DMS153 treated with DMSO at 0.1 percent for 48 hours (cell line): ENCODE results near the gene CHPF2.
A peak's percentile ranks its signal among the peaks of the same experiment; 100 is the strongest.

ENCODE experiments used
- DNase-seq: peaks from one replicate; lab custom pipeline; 2025; ENCODE audit not compliant: unreplicated experiment; lab: John Stamatoyannopoulos, UW

Gene CHPF2, protein sequence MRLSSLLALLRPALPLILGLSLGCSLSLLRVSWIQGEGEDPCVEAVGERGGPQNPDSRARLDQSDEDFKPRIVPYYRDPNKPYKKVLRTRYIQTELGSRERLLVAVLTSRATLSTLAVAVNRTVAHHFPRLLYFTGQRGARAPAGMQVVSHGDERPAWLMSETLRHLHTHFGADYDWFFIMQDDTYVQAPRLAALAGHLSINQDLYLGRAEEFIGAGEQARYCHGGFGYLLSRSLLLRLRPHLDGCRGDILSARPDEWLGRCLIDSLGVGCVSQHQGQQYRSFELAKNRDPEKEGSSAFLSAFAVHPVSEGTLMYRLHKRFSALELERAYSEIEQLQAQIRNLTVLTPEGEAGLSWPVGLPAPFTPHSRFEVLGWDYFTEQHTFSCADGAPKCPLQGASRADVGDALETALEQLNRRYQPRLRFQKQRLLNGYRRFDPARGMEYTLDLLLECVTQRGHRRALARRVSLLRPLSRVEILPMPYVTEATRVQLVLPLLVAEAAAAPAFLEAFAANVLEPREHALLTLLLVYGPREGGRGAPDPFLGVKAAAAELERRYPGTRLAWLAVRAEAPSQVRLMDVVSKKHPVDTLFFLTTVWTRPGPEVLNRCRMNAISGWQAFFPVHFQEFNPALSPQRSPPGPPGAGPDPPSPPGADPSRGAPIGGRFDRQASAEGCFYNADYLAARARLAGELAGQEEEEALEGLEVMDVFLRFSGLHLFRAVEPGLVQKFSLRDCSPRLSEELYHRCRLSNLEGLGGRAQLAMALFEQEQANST

DNA sequence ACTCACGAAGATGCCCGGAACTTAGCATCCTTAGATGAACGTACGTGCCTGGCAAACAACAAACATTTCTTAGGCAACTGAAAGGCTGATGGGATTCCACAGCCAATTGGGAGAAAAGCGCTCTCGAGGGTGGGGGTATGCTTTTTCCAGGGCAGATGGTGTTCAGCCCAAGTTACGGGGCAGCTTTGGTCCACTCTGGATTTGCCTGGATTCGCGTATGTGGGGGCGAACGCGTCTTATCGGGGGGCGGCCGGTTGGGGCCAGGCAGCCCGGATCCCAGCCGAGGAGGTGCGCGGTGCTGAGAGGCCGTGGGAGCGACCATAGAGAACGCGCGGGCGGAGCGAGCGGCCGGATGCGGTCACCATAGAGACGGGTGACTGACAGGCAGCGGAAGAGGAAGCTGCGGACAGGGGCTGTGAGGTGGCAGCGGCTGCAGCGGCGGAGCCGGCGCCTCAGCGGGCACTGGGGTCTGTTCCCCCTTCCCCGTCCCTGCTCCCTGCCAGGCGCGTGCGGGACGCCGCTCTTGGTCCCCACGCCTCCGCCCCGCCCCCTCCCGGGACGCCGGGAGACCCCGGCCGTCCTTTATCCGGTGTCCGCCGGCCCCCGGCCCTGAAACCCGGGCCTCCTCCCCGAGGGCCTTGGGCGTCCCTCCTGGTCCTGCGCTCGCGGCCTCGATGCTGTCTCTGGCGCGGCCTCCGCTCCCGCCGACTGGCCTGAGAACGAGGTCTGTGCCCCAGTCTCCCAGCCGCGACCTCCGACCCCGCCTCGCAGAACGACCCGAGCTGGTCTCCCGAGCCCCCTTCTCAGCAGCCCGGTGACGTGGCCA lies at the start of gene CHPF2:
Gene CHPF2, plus strand, starts transcription at position 393 of the 826 bp plus-strand sequence. CDS start 1,529 bp downstream, outside the sequence.
- DNase-seq, result peak; percentile 67

DNA sequence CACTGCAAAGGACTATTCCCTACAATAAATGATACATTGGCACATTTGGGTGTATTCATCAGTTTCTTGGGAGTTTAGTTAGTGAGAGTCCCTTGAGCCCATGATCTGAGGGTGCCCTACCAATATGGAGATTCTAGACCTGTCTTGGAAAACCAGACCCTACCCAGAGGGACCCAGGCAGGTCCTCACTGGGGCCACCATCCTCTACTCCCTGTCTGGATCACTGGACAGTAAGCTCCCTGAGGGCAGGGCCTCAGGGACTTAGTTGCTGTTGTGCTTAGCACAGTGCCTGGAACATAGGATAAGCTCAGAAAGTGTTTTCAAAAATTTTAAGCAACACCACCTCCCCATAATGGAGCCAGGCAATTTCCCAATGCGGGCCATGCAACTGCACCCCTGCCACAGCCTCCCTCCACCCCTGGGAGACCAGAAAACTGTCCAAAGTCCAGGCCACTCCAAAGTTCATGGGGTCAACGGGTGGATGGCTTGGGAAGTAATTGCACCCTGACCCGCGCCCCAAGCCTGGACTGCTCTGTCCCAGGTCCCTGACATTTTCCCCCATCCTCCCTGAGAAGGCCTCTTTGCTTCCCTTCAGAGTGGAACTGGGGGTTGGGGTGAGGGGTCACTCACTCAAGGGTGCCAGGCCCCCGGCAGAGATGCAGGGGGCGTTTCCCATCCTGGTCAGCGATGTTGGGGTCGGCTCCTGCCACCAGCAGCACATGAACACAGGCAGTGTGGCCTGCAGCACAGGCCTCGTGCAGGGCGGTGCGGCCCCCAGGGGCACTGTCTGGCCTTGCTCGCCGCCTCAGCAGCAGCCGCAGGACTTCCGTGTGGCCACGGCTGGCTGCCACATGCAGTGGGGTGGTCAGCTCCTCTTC lies 46.3 kb upstream of the CHPF2 start:
- no peak for DNase-seq

DNA sequence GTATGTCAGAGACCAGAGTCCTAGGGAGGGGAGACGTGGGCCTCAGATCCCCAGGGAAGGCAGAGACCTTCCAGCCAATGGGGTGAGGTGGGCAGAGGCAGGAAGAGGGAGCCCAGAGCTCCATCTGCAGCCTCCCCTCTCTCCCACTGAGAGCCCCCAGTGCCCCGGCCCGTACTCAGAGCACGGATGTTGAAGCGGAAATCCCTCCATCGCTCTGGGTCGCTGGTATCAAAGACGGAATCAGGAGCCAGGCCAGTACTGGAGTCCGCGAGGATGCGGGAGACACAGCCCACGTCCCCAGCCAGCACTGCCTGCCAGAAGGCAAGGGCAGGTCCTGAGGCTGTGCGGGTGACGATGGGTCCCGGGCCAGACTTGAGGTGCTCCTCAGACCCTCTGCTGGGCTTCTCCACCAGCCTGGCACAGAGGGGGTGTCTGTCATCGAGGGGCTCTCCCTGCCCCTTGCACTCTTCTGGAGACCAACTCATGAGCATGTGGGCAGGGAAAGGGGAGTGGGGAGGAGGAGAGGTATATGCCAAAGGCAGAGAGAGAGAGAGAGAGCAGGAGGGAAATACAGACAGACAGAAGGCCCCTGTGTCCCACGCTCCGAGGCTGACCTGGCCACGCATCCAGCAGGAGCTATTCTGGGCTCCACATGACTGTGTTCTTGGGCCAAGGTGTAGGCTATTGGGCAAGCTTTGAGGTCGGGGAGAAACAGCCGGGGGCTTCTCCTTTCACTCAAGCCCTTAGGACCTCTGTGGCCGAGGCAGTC lies 45.5 kb upstream of the CHPF2 start, which contains the start of gene ASB10:
Gene ASB10, minus strand, starts transcription at position 611 of the 769 bp plus-strand sequence. Its CDS starts 120 bp downstream, at position 491.
- DNase-seq, result no peak

DNA sequence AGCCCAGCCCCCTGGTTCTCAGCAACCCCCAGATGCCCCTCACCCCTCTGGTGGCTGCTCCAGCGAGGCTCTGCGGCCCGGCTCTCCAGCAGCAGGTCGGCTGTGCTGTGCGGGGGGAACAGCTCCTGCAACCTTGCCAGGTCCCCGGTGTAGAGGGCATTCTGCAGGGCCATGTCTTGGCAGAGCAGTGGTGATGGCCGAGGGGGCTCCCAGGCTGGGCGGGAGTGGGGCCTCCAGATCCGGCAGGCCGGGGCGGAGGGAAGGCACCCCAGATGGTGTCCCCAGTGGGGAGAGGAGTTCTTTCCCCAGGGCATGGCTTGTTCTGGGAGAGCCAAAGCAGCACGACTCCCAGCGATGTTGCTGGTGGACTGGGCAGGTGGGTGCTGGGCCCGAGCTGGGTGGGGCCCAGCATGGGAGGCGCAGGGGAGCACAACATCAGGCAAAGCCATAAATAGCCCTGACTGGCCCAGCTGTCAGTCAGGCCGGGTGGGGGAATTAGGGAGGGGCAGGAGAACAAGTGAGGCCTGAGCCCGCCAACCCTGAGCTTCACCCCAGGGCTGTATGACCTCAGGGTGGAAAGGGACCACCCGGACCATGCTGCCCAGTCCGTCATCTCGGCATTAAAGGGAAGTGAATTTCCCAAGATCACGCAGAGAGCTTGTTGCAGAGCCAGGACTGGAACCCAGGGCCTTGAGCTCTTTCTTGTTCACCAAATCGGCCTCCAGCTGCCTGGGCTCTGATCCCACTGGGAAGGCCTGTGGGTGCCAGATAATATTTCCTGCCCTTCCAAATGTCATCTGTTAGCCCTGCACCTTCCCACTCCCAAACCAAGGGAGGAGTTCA lies 44.7 kb upstream of the CHPF2 start:
- DNase-seq, result no peak

DNA sequence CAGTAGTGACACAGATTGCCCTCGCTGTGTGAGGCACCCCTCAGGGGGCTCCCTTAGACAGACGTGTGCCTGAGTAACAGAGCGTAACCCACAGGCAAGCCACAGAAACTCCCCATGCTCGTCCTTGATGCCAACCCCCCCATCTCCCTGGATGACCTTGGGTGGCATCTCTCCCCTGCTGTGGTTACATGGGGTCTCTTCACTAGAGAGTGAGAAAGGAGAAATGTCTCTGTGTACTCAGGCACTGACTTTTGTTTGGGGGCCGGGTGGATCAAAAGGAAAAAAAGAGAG lies 44.1 kb upstream of the CHPF2 start:
- no peak for DNase-seq

DNA sequence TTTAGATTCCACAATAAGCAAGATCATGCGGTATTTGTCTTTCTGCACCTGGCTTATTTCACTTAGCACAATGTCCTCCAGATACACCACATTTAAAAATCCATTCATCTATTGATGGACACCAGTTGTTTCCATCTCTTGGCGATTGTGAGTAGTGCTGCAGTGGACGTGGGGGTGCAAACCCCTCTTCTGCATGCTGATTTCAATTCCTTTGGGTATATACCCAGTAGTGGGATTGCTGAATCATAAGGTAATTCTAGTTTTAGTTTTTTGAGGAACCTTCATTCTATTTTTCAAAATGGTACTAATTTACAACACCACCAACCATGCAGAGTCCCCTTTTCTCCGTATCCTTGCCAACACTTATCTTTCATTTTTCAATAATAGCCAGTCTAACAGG lies 43.2 kb upstream of the CHPF2 start:
- no peak for DNase-seq

GRCh38 chr7:151191544-151191943 lies 40.7 kb upstream of the CHPF2 start:
- no peak for DNase-seq

- no peak for DNase-seq
Observed at GRCh38 chr7:151192002-151192539, 40.2 kb upstream of the CHPF2 start.

DNA sequence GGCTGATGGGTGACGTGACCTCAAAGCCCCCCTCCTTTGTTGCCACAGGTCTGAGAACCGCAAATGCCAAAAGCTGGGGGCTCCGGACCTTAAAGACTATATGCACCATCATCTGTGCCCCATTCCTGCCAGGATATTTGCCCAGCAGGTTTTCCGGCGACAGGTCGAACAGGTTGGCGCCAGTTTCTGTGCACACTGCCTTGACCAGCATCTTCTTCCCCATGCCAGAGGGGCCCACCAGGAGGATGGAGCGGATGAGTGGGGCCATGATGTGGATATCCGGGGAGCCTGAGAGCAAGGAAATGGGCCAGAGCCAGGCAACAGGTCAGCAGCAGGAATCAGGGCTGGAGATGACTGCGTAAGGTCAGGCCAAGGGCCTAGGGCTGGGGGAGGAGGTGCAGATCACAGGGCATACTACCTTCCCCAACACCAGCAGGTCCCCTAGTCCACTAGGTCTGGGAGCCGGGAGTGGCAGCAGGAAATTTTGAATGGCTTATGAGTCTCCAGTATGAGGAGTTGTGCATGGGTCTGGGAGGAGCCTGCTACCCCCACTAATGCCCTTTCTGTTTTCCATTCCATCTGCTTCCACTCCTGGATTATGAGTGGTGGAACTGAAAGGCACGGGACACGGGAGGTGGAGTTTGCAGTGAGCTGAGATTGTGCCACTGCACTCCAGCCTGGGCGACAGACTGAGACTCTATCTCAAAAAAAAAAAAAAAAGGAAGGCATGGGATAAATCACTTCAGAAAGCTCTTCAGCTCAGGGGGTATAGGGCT lies 38.9 kb upstream of the CHPF2 start:
- no peak for DNase-seq

- DNase-seq, result no peak
Observed at GRCh38 chr7:151194188-151194587, 38.1 kb upstream of the CHPF2 start.

GRCh38 chr7:151195616-151196450 lies 36.5 kb upstream of the CHPF2 start:
- no peak for DNase-seq

GRCh38 chr7:151197932-151198331 lies 34.4 kb upstream of the CHPF2 start:
- no peak for DNase-seq

GRCh38 chr7:151198945-151199848 lies 33.1 kb upstream of the CHPF2 start:
- peak; percentile 25 for DNase-seq

DNA sequence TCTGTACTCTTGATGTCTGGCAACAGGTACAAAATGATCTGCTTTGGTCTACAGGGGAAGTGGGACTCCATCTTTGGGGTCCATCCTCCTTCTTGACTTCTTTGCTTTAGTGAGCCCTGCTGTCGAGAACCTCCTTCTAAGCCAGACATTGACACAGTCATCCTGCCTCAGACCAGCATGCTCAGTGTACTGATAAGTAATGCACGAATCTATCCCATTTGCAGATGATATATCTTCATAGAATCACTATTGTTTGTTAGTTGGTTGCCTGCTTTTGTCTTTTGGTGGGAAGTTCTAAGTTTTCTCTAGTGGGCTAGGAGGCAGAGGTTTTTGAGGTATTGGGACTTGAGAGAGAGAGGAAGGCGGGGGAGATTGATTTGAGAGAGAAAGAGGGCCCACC lies 30.9 kb upstream of the CHPF2 start:
- DNase-seq, result no peak

DNA sequence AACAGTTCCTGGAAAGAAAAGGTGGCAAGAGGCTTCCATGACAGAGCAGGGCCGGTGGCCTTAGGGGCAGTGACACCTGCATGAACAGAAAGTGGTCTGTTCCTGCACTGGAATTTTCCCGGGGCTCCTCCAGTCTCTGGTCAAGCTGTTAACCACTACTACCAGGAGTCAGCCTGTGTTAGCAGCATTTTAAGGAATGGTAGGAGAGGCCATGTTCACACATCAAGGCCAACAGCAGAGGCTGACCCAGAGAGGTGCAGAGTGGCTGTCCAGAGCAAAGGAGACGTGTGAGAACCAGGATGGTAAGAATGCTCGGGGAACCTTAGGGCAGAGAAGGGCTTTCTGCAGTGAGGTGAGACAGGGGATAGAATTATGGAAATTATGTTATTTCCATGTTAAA lies 30.5 kb upstream of the CHPF2 start:
- DNase-seq, result no peak

GRCh38 chr7:151202836-151203235 lies 29.4 kb upstream of the CHPF2 start:
- DNase-seq, result no peak
